ENCODE measurements around the gene TSPO2.
"Not testable (repeated sequence)": the region's sequence is repeated elsewhere in the genome, so short reads cannot be mapped to it uniquely, and the experiment has no call there.

Gene TSPO2, protein sequence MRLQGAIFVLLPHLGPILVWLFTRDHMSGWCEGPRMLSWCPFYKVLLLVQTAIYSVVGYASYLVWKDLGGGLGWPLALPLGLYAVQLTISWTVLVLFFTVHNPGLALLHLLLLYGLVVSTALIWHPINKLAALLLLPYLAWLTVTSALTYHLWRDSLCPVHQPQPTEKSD

DNA sequence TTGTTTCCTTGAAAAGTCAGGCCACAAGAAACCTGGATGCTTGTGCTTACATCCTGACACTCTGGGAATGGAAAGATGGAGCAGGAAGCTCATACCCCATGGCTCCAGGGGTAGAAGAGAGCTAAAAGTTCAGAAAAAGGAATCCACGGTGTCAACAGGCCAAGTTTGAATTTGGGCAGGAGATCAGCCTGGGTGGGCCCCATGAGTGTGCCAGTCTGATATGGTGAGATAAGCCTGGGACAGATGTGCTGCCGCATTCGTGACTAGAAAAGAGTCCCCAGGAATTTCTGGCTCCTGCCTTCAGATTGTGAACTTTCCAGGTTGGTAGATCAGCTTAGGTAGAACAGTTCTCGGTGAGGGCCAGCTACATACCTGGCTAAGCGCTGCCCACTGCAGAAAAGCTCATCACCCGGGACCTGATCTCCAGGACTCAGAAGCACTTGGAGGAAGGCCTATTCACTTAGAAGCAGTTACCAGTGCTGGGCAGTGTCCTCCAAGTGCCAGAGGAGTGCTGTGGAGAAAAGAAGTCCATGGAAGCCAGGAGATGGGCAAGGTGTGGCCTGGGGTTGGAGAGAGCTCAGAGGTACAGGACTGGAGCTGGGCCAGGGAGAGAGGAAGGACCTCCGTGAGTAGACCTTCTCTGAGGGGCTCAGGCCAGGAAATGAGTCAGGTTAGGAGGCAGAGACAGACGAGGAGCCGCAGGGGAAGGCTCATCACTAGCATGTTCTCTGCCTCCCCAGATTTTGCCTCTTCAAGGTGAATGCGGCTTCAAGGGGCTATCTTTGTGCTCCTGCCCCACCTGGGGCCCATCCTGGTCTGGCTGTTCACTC is at the start of gene TSPO2:
Gene TSPO2, plus strand, starts transcription at position 242 of the 830 bp plus-strand sequence. Its CDS starts 519 bp downstream, at position 761.
- in situ Hi-C loops (cut with HindIII; ENCODE audit: low sequenced_read_pairs): no loop called here

DNA sequence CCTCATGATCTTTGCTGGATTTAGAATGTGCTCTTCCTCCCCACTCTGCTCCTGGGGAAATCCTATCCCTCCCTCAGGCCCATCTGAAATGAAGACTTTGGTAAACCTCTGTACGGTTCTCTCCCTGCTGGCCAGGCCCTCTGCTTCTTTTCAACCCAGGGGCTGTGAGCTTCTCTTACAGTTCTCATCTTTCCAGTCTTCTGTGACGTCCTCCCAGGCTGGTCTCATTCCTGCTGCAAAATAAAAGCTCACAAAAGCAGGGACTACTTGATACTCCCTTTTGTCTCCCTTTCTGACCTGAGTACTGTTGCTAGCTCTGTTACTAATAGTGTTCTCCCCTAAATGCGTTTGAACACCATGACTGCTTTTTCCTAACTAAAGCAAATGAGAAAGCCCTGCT is 49.5 kb upstream of the TSPO2 start:
- in situ Hi-C loops (cut with HindIII; ENCODE audit: low sequenced_read_pairs): no loop called here

DNA sequence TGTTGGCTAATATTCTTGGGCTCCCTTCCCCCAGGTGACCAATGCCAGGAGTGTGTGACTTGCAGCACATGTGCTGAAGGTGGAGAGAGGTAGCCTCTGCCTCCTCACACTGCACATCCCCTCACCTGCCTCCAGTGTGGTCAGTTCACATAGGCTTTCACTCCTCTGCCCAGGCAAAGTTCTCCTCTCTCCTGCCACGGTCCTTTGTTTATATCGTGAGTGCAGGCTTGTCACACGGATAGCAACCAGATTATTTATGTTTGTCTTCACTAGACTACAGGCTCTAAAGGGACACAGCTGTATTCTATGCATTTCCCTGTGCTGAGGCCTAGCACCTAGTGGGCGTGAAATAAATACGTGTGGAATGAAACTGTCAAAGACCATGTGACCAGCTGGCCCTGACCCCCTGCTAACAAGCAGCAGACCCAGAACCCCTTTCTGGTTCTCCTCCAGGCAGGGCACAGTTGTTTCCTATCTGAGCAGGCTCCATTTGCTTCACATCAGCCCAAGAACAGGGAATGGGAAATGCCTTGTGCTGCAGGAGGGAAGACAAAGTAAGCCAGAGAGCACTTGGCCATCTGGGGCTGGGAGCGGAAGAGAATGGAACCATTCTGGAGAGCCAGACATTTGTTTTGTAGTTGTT is 45.6 kb upstream of the TSPO2 start:
- in situ Hi-C loops (cut with HindIII; ENCODE audit: low sequenced_read_pairs): no loop called here

DNA sequence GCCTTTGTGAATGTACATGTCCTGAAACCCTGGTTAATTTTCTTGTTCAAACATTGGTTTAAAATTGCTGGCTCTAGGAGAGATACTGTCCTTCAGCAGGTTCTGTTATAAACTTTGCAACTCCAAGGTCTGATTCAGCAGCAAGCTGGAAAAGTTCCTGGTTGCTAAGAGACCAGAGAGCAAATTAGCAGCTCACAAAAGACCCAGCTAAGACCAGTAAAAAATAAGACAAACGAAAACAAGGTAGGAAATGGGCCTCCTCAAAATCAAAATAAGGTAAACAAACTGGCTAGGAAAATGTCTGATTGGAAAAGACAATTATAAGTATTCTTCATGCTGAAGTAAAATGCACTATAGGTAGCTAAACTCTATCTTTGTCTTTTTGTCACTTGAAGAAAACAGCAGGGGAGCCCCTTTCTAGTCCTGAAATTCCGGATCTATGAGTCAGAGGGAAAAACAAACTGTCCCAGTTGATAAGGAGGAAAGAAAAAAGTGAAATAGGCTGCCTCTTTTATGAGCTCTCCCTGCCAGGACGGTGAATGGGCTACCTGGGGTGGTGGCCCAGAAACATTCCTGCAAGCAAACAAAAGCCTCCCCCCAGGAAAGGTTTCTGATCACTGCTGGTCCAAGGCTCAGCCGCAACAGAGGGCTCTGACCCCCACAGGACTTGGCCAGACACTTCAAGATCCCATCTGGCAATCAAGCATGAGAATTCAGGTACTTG is 44.9 kb upstream of the TSPO2 start:
- in situ Hi-C loops (cut with HindIII; ENCODE audit: low sequenced_read_pairs): no loop called here

DNA sequence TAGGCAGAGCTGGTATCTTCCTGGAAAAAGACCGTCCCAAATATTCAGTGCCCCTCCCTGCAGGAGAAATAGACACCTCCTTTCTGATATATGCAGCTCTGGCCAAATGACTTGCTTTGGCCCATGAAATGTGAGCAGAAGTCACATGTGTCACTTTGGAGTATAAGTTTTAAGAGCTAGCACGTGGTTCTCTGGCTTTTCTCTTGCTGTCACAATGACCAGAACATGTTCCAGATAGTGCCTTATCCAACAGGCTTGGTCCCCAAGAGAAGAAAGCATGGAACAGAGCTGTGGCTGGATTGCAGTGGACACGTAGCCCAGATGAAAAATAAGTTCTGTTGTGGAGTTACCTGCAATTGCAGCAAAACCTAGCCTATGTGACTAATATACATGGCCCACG is 43.6 kb upstream of the TSPO2 start:
- in situ Hi-C loops (cut with HindIII; ENCODE audit: low sequenced_read_pairs): no loop called here

DNA sequence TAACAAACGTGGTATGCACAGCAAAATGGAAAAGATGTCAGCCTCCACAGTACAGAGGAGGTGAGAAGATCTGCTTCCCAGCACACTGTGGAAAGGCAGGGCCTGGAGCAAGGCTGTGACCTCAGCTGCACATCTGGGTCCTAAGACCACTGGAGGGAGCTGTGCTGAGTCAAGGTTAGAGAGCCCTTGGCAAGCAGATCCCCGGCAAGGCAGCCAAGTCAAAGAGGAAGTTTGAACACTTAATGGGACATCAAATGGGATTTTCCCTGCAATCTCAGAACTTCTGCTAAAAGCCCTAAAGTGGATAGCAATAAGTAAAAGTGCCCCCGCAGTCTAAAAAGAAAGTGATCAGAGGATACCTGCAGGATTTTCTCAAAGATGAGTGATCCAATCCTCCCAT is 42.7 kb upstream of the TSPO2 start:
- in situ Hi-C loops (cut with HindIII; ENCODE audit: low sequenced_read_pairs): no loop called here

DNA sequence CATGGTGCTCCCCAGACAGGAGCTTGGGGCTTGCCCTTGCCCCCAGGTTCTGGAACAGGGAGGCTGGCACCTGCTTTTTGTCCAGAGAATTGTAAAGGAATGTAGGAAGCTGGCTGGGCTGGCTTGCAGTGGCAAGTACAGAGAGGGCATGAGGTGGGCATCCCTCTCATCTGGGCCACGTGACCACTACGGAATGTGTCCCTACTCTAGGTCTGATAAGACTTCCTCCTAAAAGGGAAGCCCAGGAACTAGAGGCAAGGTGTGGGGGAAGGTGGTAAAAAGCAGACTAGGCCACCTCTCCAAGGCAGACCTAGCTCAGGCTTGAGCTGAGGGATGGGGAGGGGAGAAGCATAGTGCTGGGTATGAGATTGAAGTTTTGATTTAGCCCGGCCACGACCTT is 42.0 kb upstream of the TSPO2 start:
- in situ Hi-C loops (cut with HindIII; ENCODE audit: low sequenced_read_pairs): no loop called here

DNA sequence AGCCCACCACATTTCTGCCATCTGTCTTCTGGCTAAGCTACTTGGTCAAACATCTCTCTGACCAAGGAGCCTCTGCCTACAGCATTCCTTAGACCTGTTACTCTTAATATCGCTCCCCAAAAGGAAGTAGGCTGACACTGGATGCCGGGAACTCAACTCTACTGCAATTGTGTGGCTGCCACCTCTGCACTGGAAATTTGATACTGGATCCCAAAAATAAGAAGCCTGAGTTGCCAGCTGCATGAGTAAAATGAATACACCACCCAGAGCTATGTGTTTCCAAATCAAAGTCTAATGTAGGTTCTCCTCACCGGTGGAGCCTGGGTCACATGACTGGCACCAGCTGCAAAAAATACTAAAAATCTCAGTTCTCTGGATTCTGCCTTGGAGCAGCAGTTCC is 40.1 kb upstream of the TSPO2 start:
- in situ Hi-C loops (cut with HindIII; ENCODE audit: low sequenced_read_pairs): no loop called here

DNA sequence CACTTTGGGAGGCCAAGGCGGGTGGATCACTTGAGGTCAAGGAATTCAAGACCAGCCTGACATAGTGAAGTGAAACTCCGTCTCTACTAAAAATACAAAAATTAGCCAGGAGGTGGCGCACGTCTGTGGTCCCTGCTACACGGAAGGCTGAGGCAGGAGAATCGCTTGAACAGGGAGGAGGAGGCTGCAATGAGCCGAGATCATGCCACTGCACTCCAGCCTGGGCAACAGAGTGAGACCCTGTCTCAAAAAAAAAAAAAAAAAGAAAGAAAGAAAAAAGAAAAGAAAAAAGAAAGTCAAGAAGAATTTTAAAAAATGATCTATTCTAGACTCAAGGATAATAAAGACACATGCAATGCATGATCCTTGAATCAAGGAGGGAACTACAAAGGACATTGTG is 36.0 kb upstream of the TSPO2 start:
- in situ Hi-C loops (cut with HindIII; ENCODE audit: low sequenced_read_pairs): not testable (repeated sequence)

DNA sequence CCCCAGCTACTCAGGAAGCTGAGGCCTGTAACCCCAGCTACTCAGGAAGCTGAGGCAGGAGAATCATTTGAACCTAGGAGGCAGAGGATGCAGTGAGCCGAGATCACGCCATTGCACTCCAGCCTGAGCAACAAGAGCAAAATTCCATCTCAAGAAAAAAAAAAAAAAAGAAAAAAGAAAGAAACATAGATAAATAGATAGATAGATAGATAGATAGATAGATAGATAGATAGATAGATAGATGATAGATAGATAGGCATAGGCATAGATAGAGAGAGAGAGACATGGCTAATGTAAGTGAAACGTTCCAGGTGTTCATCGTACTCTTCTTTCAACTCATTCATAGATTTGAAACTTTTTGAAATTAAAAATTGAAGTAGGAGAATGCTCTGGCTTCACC is 35.3 kb upstream of the TSPO2 start:
- in situ Hi-C loops (cut with HindIII; ENCODE audit: low sequenced_read_pairs): not testable (repeated sequence)

DNA sequence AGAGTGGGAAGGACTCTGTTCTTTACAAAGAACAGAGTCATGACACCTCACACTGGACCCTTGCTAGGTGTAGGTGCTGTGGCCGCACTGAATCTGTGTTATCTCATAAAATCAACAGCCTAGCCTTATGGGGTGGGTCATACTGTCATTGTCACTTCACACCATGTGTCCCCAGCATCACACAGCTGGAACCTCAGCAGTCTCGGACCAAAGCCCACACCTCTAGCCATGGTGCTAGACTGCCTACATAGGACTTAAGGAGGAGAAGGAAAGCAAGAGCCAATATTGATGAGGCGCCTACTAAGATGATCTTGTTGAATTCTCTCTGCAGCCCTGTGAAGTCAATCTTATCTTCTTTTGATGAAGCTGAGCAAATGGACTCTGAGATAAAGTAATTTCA is 34.3 kb upstream of the TSPO2 start:
- in situ Hi-C loops (cut with HindIII; ENCODE audit: low sequenced_read_pairs): no loop called here

DNA sequence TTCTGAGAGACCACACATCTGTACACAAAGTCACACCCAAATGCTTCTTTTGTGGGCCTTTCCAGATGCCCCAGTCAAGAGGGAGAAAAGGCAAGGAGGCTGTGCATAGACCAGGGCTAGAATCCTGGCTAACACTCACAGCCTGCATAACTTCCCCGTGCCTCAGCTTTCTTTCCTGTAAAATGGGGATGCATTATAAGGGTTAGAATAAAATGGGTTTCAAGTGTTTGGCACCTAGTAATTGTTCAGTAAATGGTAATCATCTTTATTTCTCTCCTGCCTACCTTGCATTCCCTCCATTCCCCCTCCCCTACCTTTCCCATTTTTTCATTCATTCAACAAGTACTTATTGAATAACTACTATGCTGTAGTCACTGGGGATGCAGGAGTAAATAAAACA is 32.6 kb upstream of the TSPO2 start:
- in situ Hi-C loops (cut with HindIII; ENCODE audit: low sequenced_read_pairs): no loop called here

DNA sequence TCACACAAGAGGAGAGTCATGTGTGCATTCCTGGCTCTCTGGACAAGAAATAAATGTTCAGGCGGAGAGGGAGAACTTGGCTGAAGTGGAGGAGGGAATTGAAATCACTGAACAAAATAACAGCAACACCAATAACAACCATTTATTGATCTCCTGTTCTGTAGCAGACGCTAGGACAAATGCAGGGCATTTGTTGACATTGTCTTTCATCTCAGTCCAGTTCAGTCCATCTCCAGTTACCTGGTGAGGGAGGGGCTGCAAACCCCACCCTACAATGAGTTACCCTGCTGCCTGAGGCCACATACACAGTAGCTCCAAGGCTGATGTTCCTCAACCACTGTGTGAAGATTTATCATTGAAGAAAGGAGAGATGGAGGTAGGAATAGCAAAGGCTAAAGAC is 30.6 kb upstream of the TSPO2 start:
- in situ Hi-C loops (cut with HindIII; ENCODE audit: low sequenced_read_pairs): no loop called here

DNA sequence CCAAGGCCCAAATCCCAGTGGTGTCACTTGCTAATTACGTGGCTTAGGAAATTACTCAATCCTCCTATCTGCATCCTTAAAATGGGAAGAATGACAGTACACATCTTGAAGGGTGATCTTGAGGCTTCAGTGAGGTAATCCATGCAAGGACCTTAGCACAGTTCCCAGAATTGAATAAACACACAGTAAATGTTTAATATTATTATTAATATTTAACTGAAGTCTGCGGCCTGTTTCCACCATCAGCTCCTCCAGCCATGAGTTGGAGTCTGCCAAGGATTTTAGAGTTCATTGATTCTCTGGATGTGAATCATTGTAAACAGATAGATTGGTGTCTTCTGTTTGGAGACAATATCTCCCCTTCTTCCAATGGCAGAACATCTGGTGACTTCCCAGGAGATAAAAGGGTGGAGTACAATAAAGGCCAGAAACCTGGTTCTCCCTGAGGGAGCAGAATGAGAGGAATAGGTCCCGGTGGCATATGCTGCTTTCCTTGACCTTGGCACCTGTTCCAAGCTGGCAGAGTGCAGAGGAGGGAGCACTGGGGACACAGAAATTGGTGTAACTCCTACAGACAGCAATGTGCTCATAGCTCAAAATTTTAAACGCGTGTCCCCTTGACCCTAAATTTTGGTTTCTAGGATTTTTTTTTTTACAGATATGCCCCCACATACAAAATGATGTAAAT is 28.7 kb upstream of the TSPO2 start:
- in situ Hi-C loops (cut with HindIII; ENCODE audit: low sequenced_read_pairs): no loop called here

DNA sequence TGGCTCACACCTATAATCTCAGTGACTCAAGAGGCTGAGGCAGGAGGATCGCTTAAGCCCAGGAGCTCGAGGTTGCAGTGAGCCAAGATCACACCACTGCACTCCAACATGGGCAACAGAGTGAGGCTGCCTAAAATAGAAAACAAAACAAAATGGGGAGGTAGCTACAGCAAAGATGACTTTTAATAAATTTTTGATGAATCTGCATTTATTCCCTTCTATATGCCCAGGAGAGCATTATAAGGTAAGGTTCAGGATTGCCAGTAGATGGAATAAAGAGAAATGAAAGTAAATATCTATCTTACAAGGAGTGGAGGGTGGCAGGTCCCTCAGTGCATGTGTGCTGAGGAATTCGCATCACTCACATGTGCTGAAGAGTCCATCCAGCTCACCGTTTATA is 27.5 kb upstream of the TSPO2 start:
- in situ Hi-C loops (cut with HindIII; ENCODE audit: low sequenced_read_pairs): no loop called here

DNA sequence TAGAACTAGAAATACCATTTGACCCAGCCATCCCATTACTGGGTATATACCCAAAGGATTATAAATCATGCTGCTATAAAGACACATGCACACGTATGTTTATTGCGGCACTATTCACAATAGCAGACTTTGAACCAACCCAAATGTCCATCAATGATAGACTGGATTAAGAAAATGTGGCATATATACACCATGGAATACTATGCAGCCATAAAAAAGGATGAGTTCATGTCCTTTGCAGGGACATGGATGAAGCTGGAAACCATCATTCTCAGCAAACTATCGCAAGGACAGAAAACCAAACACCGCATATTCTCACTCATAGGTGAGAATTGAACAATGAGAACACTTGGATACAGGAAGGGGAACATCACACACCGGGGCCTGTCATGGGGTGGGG is 26.4 kb upstream of the TSPO2 start:
- in situ Hi-C loops (cut with HindIII; ENCODE audit: low sequenced_read_pairs): not testable (repeated sequence)

DNA sequence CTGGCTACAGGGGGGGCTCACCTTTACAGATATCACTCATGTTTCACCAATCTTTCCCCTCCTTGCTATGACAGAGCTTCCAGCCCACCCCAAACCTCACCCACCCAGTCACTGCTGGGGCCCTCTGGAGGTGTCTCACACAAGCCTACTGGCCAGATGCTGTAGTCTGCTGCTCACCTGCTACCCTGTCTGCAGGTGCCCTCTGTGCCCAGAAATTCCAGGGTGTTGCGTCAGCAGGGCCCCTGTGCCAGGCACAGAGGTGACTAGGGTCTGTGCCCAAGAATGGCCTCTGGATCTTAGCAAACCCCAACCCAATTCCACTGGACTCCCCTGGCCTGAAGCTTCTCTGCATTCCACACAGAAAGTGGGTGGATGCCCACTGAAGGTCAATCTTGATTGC is 24.6 kb upstream of the TSPO2 start:
- in situ Hi-C loops (cut with HindIII; ENCODE audit: low sequenced_read_pairs): no loop called here

DNA sequence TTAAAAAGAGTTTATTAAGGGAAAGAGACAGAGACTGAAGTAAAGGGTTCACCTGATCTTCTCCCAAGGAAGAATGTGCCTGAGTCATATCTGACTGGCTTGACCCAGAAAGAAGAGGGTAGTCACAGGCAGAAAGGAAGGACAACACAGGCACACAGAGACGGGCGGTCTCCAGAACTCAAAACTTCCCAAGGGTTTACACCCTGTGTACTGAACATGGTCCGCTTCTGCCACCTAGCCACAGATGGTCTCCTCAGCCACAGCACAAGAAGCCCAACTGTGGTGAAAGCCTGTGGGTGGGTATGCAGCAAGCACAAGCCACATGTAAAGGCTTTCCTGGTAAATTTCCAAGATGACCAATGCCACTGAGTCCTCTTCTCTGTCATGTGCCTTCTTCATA is 20.4 kb upstream of the TSPO2 start:
- in situ Hi-C loops (cut with HindIII; ENCODE audit: low sequenced_read_pairs): no loop called here

DNA sequence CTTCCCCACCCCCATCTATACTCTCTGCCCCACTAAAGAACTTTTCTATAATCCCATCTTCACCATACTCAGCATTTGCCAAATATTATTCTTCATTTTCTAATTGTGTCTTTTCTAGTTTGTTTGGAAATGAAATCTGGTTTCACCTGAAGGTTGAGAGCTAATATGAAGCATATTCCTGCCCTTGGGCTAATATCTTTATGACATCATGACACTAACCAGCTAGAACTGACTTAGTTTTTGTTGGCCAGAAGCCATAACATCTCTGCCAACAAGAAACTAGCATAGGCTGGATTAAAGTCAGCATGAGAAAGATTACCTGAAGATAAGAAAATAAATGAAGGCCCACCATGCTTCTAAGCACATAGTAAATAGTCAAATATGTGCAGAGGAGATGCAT is 20.0 kb upstream of the TSPO2 start:
- in situ Hi-C loops (cut with HindIII; ENCODE audit: low sequenced_read_pairs): no loop called here

DNA sequence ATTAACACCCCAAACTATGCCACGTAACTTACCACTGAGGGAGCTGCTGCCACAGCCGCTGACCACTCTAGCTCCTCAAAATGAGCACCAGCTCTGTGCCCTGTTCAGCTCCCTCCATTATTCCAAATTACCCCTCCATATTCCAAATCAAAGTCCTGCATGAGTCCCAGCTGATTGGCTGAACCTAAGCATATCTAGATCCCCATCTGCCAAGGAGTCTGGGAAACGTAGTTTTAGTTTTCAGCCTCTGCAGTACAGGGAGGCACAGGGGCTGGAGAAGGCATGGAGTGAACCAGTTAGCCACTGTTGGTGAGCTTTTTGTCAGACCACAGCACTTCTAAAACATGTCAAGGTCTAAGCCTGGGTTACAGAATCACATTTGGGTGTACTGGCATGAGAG is 19.2 kb upstream of the TSPO2 start:
- in situ Hi-C loops (cut with HindIII; ENCODE audit: low sequenced_read_pairs): no loop called here

DNA sequence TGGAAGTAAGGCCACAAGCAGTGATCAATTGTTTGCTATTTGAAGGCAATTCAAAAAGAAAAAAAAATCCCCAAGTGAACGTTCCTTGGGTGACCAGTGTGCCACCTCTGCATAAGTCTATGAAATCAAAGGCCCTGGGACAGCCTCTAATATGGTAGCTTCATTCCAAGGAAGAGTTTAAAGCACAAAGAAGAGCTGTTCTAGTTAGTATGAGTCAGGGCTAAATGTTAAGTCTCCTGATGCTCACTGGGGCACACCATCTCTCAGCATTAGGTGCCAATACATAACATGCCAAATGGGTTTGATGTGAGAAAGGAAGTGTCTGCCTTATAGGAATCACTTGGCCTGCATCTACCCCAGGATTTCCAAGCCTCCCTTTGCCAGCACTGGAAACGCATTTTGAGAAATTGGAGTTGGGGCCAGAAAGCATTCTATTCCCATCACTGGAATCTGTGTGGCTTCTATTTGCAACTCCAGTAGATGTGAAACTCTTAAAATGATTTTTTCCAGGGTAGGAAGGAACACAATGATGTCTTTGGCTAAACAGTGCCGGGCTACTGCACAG is 16.2 kb upstream of the TSPO2 start:
- in situ Hi-C loops (cut with HindIII; ENCODE audit: low sequenced_read_pairs): no loop called here

All from DLD1 (cell line).